ENCODE measurements around the gene CENPM. TPM values are rescaled to one million over a fixed set of nuclear protein-coding genes. Genes with fewer than 3 reads are reported as not detected.

Gene CENPM
- total and polyA plus RNA-seq, 2 donors (not counting 1 experiment from before 2014, with no cell fraction given) = 5.9 to 11.6 TPM

- no peaks in the 10 kb centered on the region for H3K4me1 ChIP-seq (ENCODE audit: control insufficient read depth, extremely low read depth, insufficient read depth, low read length)
- no peak overlapping the region for H3K4me2 ChIP-seq (ENCODE audit: extremely low read depth, insufficient read depth, low read length)
- H3K4me3 ChIP-seq (replicated peaks in 1 of 4; ENCODE audit: control extremely low read depth in 1 of 4, insufficient read depth in 1 of 4, low read depth in 3 of 4, low read length in 4 of 4) = no peak overlapping the region
- DNase-seq (ENCODE audit: low read depth in 2 of 2) = no peak
- H3K36me3 ChIP-seq (ENCODE audit: control insufficient read depth, insufficient read depth, low read length) = peaks cover 47% of the 10 kb centered on the region
- H3K9me3 ChIP-seq (ENCODE audit: control insufficient read depth, insufficient read depth, low read depth, low read length) = no peaks in the 10 kb centered on the region
- H3K27ac ChIP-seq (ENCODE audit: insufficient read depth, low read length) = no peak overlapping the region
- H3K79me2 ChIP-seq (ENCODE audit: control insufficient read depth, insufficient read depth, low read length) = no peaks in the 10 kb centered on the region
- H4K20me1 ChIP-seq (ENCODE audit: control insufficient read depth, extremely low read depth, insufficient read depth, low read length) = no peaks in the 10 kb centered on the region
- no peaks in the 10 kb centered on the region for H3K27me3 ChIP-seq (ENCODE audit: control insufficient read depth, insufficient read depth, low read length)
- no peak overlapping the region for H2AFZ ChIP-seq (ENCODE audit: low read length)
- no peak for TF ChIP-seq EZH2 (IDR thresholded peaks at IDR 0.05; ENCODE audit: low read length, missing control alignments)
- TF ChIP-seq, protein P1, sequence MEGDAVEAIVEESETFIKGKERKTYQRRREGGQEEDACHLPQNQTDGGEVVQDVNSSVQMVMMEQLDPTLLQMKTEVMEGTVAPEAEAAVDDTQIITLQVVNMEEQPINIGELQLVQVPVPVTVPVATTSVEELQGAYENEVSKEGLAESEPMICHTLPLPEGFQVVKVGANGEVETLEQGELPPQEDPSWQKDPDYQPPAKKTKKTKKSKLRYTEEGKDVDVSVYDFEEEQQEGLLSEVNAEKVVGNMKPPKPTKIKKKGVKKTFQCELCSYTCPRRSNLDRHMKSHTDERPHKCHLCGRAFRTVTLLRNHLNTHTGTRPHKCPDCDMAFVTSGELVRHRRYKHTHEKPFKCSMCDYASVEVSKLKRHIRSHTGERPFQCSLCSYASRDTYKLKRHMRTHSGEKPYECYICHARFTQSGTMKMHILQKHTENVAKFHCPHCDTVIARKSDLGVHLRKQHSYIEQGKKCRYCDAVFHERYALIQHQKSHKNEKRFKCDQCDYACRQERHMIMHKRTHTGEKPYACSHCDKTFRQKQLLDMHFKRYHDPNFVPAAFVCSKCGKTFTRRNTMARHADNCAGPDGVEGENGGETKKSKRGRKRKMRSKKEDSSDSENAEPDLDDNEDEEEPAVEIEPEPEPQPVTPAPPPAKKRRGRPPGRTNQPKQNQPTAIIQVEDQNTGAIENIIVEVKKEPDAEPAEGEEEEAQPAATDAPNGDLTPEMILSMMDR (conservative IDR thresholded peaks at IDR 0.05 in 1 of 2, IDR thresholded peaks at IDR 0.05 in 1 of 2; ENCODE audit: low read depth in 1 of 2, low read length in 2 of 2) = no peak
- no peak overlapping the region for H3K9ac ChIP-seq (ENCODE audit: insufficient read depth, low read length)
Observed at GRCh38 chr22:41900652-41901312, 46.2 kb downstream of the CENPM start.

GRCh38 chr22:41899992-41900651, 46.8 kb downstream of the CENPM start:
- Histone ChIP-seq H3K36me3 (ENCODE audit: control insufficient read depth, insufficient read depth, low read length) (peaks cover 47% of the 10 kb centered on the region), H3K4me3 (replicated peaks in 1 of 4; ENCODE audit: control extremely low read depth in 1 of 4, insufficient read depth in 1 of 4, low read depth in 3 of 4, low read length in 4 of 4) (no peak overlapping the region), H3K27ac (ENCODE audit: insufficient read depth, low read length) (no peak overlapping the region), H3K79me2 (ENCODE audit: control insufficient read depth, insufficient read depth, low read length) (no peaks in the 10 kb centered on the region), H3K4me2 (ENCODE audit: extremely low read depth, insufficient read depth, low read length) (no peak overlapping the region), H2AFZ (ENCODE audit: low read length) (no peak overlapping the region), H3K27me3 (ENCODE audit: control insufficient read depth, insufficient read depth, low read length) (no peaks in the 10 kb centered on the region), H3K9me3 (ENCODE audit: control insufficient read depth, insufficient read depth, low read depth, low read length) (no peaks in the 10 kb centered on the region), H4K20me1 (ENCODE audit: control insufficient read depth, extremely low read depth, insufficient read depth, low read length) (no peaks in the 10 kb centered on the region), H3K4me1 (ENCODE audit: control insufficient read depth, extremely low read depth, insufficient read depth, low read length) (no peaks in the 10 kb centered on the region), H3K9ac (ENCODE audit: insufficient read depth, low read length) (no peak overlapping the region)
- no peak for TF ChIP-seq EZH2 (IDR thresholded peaks at IDR 0.05; ENCODE audit: low read length, missing control alignments)
- TF ChIP-seq, protein P1 (conservative IDR thresholded peaks at IDR 0.05 in 1 of 2, IDR thresholded peaks at IDR 0.05 in 1 of 2; ENCODE audit: low read depth in 1 of 2, low read length in 2 of 2) = no peak
- DNase-seq (ENCODE audit: low read depth in 2 of 2) = no peak

DNA sequence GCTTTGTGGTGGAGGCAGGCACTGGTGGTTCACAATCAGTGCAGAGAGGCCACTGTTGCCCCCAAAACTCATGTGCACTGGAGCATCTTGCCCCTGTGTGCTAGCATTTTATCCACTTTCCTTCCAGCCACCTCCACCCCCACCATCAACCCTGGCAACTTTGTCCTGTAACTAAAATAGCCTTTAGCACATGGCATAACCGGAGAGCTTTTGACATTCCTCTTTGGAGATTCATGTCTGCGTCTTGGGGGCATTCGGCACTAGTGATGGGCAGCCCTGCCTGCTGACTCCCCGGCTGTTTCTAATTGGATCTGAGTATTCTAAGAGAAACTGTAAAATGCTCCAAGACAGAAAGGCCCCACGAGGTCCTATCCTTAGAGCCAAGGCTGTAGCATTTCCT, 47.8 kb downstream of the CENPM start:
- Histone ChIP-seq H3K36me3 (ENCODE audit: control insufficient read depth, insufficient read depth, low read length) (peaks cover 41% of the 10 kb centered on the region), H3K79me2 (ENCODE audit: control insufficient read depth, insufficient read depth, low read length) (no peaks in the 10 kb centered on the region), H3K4me3 (replicated peaks in 1 of 4; ENCODE audit: control extremely low read depth in 1 of 4, insufficient read depth in 1 of 4, low read depth in 3 of 4, low read length in 4 of 4) (no peak overlapping the region), H4K20me1 (ENCODE audit: control insufficient read depth, extremely low read depth, insufficient read depth, low read length) (no peaks in the 10 kb centered on the region), H2AFZ (ENCODE audit: low read length) (no peak overlapping the region), H3K4me1 (ENCODE audit: control insufficient read depth, extremely low read depth, insufficient read depth, low read length) (no peaks in the 10 kb centered on the region), H3K9ac (ENCODE audit: insufficient read depth, low read length) (no peak overlapping the region), H3K9me3 (ENCODE audit: control insufficient read depth, insufficient read depth, low read depth, low read length) (no peaks in the 10 kb centered on the region), H3K27ac (ENCODE audit: insufficient read depth, low read length) (no peak overlapping the region), H3K4me2 (ENCODE audit: extremely low read depth, insufficient read depth, low read length) (no peak overlapping the region), H3K27me3 (ENCODE audit: control insufficient read depth, insufficient read depth, low read length) (no peaks in the 10 kb centered on the region)
- TF ChIP-seq, protein P1 (conservative IDR thresholded peaks at IDR 0.05 in 1 of 2, IDR thresholded peaks at IDR 0.05 in 1 of 2; ENCODE audit: low read depth in 1 of 2, low read length in 2 of 2) = no peak
- no peak for TF ChIP-seq EZH2 (IDR thresholded peaks at IDR 0.05; ENCODE audit: low read length, missing control alignments)
- DNase-seq (ENCODE audit: low read depth in 2 of 2) = no peak
